Prostate gland (tissue), 2 donors: Measurements from ENCODE around the gene RASGEF1B. TPM values are rescaled to one million over a fixed set of nuclear protein-coding genes. Genes with fewer than 3 reads are reported as not detected.

Experiments used
- DNase-seq: peaks from one replicate; pipeline ENCODE4 v3.0.0-alpha.2; 2019; ENCODE audit warnings: low spot score
- H3K27ac ChIP-seq, 2 donors: fragments of 200-600 bp; sonication (generic); 2 replicates each; pipeline ENCODE4 v1.5.1; 2017 to 2019
- H3K27me3 ChIP-seq: fragments of 200-600 bp; sonication (generic); replicated peaks from 2 replicates; pipeline ENCODE4 v1.5.1; 2019; ENCODE audit not compliant: insufficient read depth
- H3K36me3 ChIP-seq, 2 donors: fragments of 200-600 bp; sonication (generic); 1 replicate in 1 of 2; 2 replicates in 1 of 2; pipeline versions ENCODE4 v1.5.1 to v1.8.1; 2017 to 2019
- H3K4me1 ChIP-seq: fragments of 200-600 bp; sonication (generic); replicated peaks from 2 replicates; pipeline ENCODE4 v1.5.1; 2019
- H3K4me3 ChIP-seq, 2 donors: fragments of 200-600 bp; sonication (generic); 2 replicates each; pipeline ENCODE4 v1.5.1; 2017 to 2019
- H3K9me3 ChIP-seq: fragments of 200-600 bp; sonication (generic); 2 replicates; pipeline ENCODE4 v1.5.1; 2017
- CTCF ChIP-seq, 4 experiments: fragments of 200-600 bp in 2 of 4; fragments of 450-650 bp in 2 of 4; sonication (generic) in 2 of 4; IDR thresholded peaks; 1 replicate in 3 of 4; 2 replicates in 1 of 4; pipeline ENCODE4 v1.5.1; 2016 to 2019; ENCODE audit warnings: antibody characterized with exemption in 4 of 4, mild to moderate bottlenecking in 2 of 4, moderate library complexity in 2 of 4
- POLR2A ChIP-seq: fragments of 450-650 bp; IDR thresholded peaks from one replicate; pipeline ENCODE4 v1.6.1; 2016; ENCODE audit warnings: antibody characterized with exemption, mild to moderate bottlenecking
- POLR2AphosphoS5 ChIP-seq: sonication (generic); formaldehyde crosslinking; IDR thresholded peaks from one replicate; pipeline ENCODE4 v1.6.1; 2017; ENCODE audit warnings: antibody characterized with exemption
- WGBS: methylation state at CpG from one replicate; pipeline ENCODE4 v1.1.5; 2018; 5-methylcytosine and 5-hydroxymethylcytosine counted together
- intact Hi-C: fragments of 100-400 bp; cut with DNase I; formaldehyde crosslinking; loops from one replicate; pipeline ENCODE4 v1.14.2; 2022
- total RNA-seq, 2 donors: library from RNA; depleted of rRNA; stranded (reverse); fragments of >200 nt; gene quantifications; one replicate each; pipeline ENCODE4 v1.1.0, GENCODE V29; 2016

Gene RASGEF1B
- total RNA-seq, 2 donors from 2014 or later, result 16.4 TPM

GRCh38 chr4:81498551-81499099 lies 26.9 kb upstream of the RASGEF1B start:
- Histone ChIP-seq H3K4me1 (no peaks in the 10 kb centered on the region), H3K4me3 (no peak overlapping the region), H3K9me3 (no peaks in the 10 kb centered on the region), H3K27ac (no peak overlapping the region), H3K27me3 (no peaks in the 10 kb centered on the region), H3K36me3 (no peaks in the 10 kb centered on the region)
- intact Hi-C loops, result no loop called here
- no peak for TF ChIP-seq CTCF (IDR thresholded peaks at IDR 0.05)
- no peak for TF ChIP-seq POLR2AphosphoS5
- no peak for TF ChIP-seq POLR2A
- WGBS, result 83% methylated on average over 1 of the region's 1 CpG
- no peak for DNase-seq

- no peaks in the 10 kb centered on the region for H3K27me3 ChIP-seq
- TF ChIP-seq POLR2AphosphoS5, result no peak
- TF ChIP-seq POLR2A, result no peak
- no peak for TF ChIP-seq CTCF (IDR thresholded peaks at IDR 0.05)
- no peaks in the 10 kb centered on the region for H3K36me3 ChIP-seq
- WGBS, result 92% methylated on average over 2 of the region's 2 CpGs
- no peak overlapping the region for H3K27ac ChIP-seq
- intact Hi-C loops, result no loop called here
- no peak for DNase-seq
- H3K9me3 ChIP-seq, result no peaks in the 10 kb centered on the region
- no peaks in the 10 kb centered on the region for H3K4me1 ChIP-seq
- no peak overlapping the region for H3K4me3 ChIP-seq
Measured at GRCh38 chr4:81498046-81498445, 26.3 kb upstream of the RASGEF1B start.

- intact Hi-C loops, result no loop called here
- TF ChIP-seq CTCF (IDR thresholded peaks at IDR 0.05) (no peak), POLR2A (no peak), POLR2AphosphoS5 (no peak)
- no peak for DNase-seq
- Histone ChIP-seq H3K27me3 (no peaks in the 10 kb centered on the region), H3K4me1 (no peaks in the 10 kb centered on the region), H3K4me3 (no peak overlapping the region), H3K36me3 (no peaks in the 10 kb centered on the region), H3K27ac (no peak overlapping the region), H3K9me3 (no peaks in the 10 kb centered on the region)
Measured at GRCh38 chr4:81495345-81495744, 23.6 kb upstream of the RASGEF1B start.

GRCh38 chr4:81494031-81494431 lies 22.3 kb upstream of the RASGEF1B start:
- peak overlapping the region in 1 of 2 donors; percentile 14 for H3K27ac ChIP-seq
- H3K27me3 ChIP-seq, result no peaks in the 10 kb centered on the region
- TF ChIP-seq CTCF (IDR thresholded peaks at IDR 0.05), result no peak
- TF ChIP-seq POLR2A, result no peak
- no peak for TF ChIP-seq POLR2AphosphoS5
- intact Hi-C loops, result no loop called here
- H3K36me3 ChIP-seq, result no peaks in the 10 kb centered on the region
- H3K4me1 ChIP-seq, result no peaks in the 10 kb centered on the region
- no peak for DNase-seq
- WGBS, result 48% methylated on average over 1 of the region's 1 CpG
- no peaks in the 10 kb centered on the region for H3K9me3 ChIP-seq
- H3K4me3 ChIP-seq, result no peak overlapping the region

GRCh38 chr4:81492606-81493230 lies 21.0 kb upstream of the RASGEF1B start:
- intact Hi-C loops, result no loop called here
- no peak overlapping the region for H3K4me3 ChIP-seq
- WGBS, result 27% methylated on average over 1 of the region's 1 CpG
- no peak for DNase-seq
- peak overlapping the region; percentile 54 to 68 for H3K27ac ChIP-seq
- H3K36me3 ChIP-seq, result no peaks in the 10 kb centered on the region
- no peaks in the 10 kb centered on the region for H3K4me1 ChIP-seq
- no peaks in the 10 kb centered on the region for H3K27me3 ChIP-seq
- no peak for TF ChIP-seq POLR2A
- TF ChIP-seq POLR2AphosphoS5, result peak; percentile 44
- TF ChIP-seq CTCF (IDR thresholded peaks at IDR 0.05), result no peak
- no peaks in the 10 kb centered on the region for H3K9me3 ChIP-seq
